Gastroesophageal sphincter (tissue), 3 donors: ENCODE results near the gene FCF1.

Source experiments
- CTCF ChIP-seq, 4 experiments: fragments of 200-600 bp in 2 of 4; fragments of 450-650 bp in 2 of 4; sonication (generic) in 1 of 4; IDR thresholded peaks; one replicate each; pipeline ENCODE4 v1.5.1; 2017 to 2019; ENCODE audit warnings: antibody characterized with exemption in 4 of 4, mild to moderate bottlenecking in 2 of 4, moderate library complexity in 2 of 4
- POLR2A ChIP-seq, 2 donors: fragments of 450-650 bp; IDR thresholded peaks; one replicate each; pipeline ENCODE4 v1.6.1; 2017; ENCODE audit warnings: antibody characterized with exemption in 2 of 2, mild to moderate bottlenecking in 2 of 2, moderate library complexity in 1 of 2
- POLR2AphosphoS5 ChIP-seq: sonication (generic); formaldehyde crosslinking; IDR thresholded peaks from one replicate; pipeline ENCODE4 v1.6.1; 2017; ENCODE audit warnings: antibody characterized with exemption

- TF ChIP-seq POLR2AphosphoS5 (no peak), CTCF (IDR thresholded peaks at IDR 0.05) (no peak), POLR2A (IDR thresholded peaks at IDR 0.05) (no peak)
Measured at GRCh38 chr14:74695406-74695805, 17.5 kb upstream of the FCF1 start.
